ENCODE data around the gene MDN1.

- TF ChIP-seq ZNF274 (IDR thresholded peaks at IDR 0.05; ENCODE audit: low read depth, low read length) (no peak), YY1 (IDR thresholded peaks at IDR 0.05; ENCODE audit: insufficient read depth, insufficient read length) (no peak)
Observed at GRCh38 chr6:89596056-89596455, 223.5 kb downstream of the MDN1 start.
